GM21367 (cell line): Measurements from ENCODE around the gene HDAC4.
"Not testable (repeated sequence)": the region's sequence is repeated elsewhere in the genome, so short reads cannot be mapped to it uniquely, and the experiment has no call there.

ENCODE experiments used
- ATAC-seq: cut with Tn5 transposase; IDR thresholded peaks from one replicate; pipeline ENCODE4 v1.9.1; 2021; ENCODE audit not compliant: unreplicated experiment

HDAC4 gene

DNA sequence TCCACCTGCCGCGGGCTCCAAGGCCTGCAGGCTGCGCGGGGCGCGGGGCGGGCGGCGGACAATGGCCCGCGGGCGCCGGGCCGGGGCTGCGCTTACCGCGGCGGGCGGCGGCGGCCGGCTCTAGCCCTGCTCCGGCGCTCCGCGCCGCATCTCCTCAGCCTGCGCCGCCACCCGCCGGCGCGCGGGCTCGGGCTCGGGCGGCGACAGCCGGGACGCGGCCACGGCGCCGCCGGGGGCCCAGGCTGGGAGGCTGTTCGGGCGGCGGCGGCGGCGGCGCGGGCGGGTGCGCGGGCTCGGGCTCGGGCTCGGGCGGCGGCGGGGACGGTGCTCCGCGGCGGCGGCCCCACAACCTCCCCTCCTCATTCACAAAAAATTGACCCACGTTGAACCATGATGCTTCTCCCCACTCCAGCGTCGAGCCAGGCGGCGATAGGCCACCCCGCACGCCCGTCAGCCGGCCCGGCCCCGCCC is at the start of gene HDAC4:
TSS of gene HDAC4 (minus strand) at position 425 of the 471 bp plus-strand sequence. CDS start 48,321 bp downstream, outside the sequence.
- ATAC-seq, result no peak

DNA sequence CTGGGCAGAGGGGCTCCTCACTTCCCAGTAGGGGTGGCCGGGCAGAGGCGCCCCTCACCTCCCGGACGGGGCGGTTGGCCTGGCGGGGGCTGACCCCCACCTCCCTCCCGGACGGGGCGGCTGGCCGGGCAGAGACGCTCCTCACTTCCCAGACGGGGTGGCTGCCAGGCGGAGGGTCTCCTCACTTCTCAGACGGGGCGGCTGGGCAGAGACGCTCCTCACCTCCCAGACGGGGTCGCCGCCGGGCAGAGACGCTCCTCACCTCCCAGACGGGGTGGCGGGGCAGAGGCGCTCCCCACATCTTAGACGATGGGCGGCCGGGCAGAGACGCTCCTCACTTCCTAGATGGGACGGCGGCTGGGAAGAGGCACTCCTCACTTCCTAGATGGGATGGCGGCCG is 48.6 kb upstream of the HDAC4 start:
- not testable (repeated sequence) for ATAC-seq

DNA sequence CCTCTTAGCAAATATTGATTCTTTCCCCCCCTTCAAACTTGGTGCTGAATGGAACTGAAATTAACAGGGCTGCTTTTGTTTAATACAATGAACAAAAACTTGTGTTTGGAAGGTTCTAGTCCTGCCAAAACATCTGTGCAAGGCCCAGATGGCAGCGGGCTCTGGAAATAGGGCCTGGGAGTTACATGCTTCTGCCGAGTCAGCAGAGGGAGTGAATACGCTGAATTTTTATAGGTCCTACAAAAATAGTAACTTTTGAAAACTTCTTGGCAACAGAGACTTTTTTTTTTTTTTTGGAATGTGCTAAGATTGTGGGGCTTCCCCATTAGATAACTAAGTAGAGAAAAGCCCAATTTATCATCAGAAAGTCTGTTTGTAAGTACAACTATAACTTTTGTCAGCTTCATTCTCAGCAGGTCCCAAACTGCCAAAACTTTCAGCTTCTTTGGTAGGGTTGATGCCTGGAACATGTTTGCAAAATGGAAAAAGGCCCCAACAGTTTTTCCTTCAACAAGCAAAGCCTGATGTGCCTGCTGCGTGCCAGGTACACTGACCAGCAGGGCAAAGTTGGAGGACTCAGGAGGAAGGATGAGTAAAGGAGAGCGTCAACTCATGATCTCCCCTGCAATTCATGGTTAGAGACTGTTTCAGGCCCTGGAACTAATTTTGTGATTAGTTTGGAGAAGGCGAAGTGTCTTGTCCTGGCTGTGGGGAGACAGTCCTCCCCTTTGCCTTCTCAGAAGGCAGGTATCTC is 45.1 kb upstream of the HDAC4 start:
- no peak for ATAC-seq

GRCh38 chr2:239444626-239445577 is 44.1 kb upstream of the HDAC4 start:
- ATAC-seq, result no peak

GRCh38 chr2:239443666-239444567 is 43.1 kb upstream of the HDAC4 start:
- ATAC-seq, result no peak

GRCh38 chr2:239443102-239443620 is 42.3 kb upstream of the HDAC4 start:
- no peak for ATAC-seq

- no peak for ATAC-seq
Measured at GRCh38 chr2:239442192-239442591, 41.4 kb upstream of the HDAC4 start.

DNA sequence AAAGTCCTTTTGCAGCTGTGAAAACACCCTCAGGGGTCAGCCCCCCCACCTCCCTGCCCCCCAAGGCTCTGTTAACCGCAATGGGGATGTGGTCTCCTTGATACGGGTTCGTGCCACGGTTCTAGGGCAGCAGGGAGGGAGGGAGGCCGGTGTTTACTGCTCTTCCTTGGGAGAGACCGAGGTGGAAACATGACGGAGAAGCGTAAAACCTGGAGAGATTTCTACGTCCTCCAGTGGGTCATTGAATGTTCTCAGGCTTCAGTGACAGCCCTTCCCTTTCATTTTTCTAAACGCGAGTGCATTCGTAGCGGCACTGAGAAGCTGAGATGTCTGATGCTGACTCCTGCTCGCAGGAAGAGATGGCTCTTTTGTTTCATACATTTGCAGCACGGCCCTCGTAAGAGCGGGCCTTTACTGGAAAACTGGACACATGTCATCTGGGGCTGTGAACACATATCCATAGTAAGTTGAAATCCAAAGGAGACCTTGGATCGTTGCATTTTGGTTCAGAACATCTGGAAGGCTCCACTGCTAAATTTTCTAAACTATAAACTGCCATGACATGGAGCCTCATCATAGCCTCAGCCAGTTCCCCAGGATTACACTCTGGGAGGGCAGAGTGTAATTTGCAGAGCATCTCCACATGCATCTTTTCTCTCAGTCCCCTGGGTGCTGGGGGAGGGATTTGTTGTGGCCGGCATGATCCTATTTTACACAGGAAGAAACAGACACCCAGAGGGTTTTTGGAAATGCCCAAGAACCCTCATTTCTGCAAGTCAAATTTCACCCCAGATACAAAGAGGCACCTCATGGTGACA is 40.6 kb upstream of the HDAC4 start:
- no peak for ATAC-seq

DNA sequence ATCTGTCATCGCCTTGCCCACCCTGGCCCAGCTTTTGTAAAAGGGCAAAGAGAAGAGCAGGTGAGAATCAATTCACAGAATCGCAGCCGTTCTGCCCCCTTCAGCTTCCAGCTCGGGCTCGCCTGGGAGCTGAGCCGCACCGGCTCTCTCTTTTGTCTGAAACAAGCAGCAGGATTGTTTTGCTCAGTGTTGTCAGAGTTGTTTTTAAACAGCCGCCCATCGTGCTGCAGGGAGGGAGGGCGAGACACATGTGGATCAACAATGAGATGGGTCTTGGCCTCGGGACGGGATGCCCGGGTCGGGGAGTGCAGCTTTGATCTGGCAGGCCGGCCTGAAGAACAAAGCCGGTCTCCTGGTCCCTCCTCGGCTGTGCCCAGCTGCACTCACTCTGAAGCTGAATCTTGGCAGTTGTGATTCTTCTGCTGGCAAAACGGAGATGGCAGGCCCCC is 39.7 kb upstream of the HDAC4 start:
- no peak for ATAC-seq

DNA sequence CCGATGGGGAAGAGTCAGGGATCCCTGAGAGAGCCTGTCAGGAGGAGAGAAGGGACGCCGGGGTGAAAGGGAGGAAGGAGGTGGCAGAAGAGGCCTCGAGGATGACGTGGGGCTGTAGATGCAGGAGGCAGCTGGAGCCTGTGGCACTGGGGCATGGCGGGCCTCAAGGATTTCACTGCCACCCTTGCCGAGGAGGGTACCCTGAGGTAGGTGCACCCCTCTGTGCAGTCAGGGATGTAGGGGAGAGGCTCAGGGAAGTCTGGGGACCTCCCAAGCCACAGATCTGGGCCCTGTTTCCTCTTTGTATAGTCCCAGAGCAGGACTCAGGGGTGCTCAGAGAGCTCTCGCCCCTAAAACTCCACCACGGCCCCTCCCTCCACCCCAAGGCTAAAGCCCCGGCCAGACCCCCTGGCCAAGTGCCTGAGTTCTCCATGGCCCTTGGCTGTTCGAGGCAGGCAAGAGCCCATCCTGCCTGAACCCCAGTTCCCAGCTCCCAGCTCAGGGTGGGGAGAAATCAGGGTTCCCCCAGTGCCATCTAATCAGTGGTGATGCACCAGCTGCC is 39.0 kb upstream of the HDAC4 start:
- ATAC-seq, result no peak

- ATAC-seq, result no peak
Measured at GRCh38 chr2:239438995-239439753, 38.4 kb upstream of the HDAC4 start.

GRCh38 chr2:239438368-239438767 is 37.5 kb upstream of the HDAC4 start:
- ATAC-seq, result no peak

GRCh38 chr2:239436669-239437335 is 36.0 kb upstream of the HDAC4 start:
- ATAC-seq, result no peak

DNA sequence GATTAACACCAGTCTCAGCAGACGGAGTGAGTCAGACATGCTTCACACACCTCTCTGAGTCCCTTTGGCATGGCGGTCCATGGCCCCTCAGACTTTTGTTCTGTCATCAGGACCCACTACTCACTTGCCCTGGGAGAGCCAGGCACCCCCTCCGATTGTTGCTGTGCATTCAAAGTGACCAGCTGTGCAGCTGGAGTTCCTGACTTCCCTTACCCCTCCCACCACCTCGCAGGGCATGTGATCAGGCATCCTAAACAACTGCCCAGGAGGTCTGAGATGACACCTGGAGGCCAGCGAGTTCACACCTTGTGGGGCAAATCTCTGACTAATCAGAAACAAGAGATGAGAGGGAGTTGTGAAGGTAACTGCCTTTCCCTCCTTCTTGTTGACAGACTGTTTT is 35.3 kb upstream of the HDAC4 start:
- no peak for ATAC-seq

GRCh38 chr2:239433777-239434403 is 33.1 kb upstream of the HDAC4 start:
- ATAC-seq, result no peak

DNA sequence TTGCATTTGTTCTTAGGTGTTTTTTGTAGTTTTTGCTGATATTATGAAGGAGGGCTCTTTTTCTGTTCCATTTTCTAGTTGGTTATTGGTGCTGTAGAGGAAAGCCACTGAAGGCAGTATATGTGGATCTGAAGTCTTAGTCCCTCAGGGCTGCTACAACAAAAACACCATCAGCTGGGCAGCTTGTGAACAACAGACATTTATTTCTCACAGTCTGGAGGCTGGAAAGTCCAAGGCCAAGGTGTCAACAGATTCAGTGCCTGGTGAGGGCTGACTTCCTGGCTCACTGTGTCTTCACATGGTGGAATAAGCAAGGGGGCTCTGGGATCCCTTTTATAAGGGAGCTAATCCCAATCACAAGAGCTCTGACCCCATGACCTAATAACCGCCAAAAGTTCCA is 31.4 kb upstream of the HDAC4 start:
- ATAC-seq, result no peak

DNA sequence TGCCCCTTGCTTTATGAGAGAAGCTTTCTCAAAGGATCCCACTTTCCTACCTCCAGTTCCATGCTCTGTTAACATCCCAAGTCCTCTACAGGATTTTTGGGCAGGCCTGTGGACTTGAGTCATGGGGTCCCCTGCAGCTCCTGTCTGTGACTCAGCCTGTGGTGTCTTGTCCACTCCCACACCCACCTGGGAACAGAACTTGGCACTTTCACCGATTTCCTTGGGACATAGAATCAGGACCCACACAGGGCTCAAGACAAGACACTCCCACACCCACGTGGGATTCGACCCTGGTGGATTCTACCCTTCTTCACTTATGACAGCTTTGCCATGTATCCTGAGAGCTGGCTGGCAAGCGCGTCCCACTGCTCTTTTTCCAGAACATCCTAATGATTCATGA is 30.7 kb upstream of the HDAC4 start:
- no peak for ATAC-seq
